ENCODE data around the gene NOL7.

The NOL7 gene

GRCh38 chr6:13660273-13660672, 45.1 kb downstream of the NOL7 start:
- DNase-seq = no peak

DNA sequence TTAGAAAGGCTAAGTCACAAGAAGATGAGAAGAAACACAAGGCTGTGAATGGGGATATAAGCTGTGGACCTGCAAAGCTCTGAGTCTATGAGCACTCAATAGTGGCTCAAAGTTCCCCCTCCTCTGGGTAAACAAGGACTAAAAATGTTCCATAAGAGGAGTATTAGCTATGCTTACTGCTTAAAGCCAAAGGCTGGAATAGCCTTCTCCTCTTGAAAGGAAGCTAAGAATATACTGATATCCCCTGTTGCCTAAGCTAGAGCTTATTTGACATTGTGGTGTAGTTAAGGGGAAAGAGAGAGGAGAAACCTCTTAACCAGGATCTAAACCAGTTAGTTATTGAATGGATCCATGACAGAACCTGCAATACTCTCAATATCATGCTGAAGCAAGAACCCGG, 45.8 kb downstream of the NOL7 start:
- DNase-seq = no peak

DNA sequence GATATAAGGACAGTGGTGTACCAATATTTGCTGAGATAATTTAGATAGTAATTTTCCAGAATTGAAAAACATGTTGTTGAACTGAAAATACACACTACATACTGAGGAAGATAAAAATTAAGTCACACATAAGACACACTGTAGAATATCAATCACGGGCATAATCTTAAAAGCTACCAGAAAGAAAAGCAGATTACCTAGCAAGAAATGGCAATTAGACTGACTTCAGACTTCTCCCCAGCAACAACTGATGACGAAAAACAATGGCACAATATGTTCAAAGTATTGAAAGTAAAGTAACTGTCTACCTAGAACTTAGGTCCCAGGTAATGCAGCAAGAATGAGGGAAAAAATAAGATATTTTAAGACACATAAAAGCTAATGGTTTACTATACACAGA, 46.5 kb downstream of the NOL7 start:
- DNase-seq = no peak

DNA sequence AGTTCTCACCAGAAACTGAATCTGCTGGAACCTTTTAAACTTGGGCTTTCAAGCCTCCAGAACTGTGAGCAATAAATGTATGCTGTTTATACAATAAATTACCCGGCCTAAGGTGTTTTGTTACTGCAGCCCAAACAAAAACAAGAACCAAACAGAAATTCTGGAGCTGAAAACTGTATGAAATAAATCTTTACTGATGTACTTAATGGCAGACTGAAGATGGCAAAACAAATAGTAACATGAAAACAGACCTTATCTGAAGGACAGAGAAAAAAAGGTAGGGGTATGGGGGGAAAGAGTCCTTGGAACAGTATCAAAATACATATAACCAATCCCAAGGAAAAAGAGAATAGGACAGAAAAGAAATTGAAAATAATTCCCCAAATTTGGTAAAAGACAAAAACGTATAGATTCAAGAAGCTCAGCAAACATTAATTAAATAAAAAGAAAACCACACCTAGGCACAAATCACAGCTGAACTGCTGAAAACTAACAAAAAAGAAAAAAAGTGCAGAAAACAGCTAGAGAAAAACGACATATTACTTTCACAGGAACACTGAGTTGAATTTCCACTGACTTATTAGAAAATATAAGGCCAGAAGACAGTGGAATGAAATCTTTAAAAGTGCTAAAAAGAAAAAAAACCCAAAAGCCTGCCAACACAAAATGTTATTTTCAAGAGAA, 47.7 kb downstream of the NOL7 start:
- DNase-seq = no peak

- DNase-seq = no peak
These were observed 48.9 kb downstream of the NOL7 start for GRCh38 chr6:13663986-13664385.

- no peak for DNase-seq
These were observed 49.7 kb downstream of the NOL7 start for GRCh38 chr6:13664703-13665352.

GRCh38 chr6:13666194-13667105, 51.3 kb downstream of the NOL7 start:
- no peak for DNase-seq

DNA sequence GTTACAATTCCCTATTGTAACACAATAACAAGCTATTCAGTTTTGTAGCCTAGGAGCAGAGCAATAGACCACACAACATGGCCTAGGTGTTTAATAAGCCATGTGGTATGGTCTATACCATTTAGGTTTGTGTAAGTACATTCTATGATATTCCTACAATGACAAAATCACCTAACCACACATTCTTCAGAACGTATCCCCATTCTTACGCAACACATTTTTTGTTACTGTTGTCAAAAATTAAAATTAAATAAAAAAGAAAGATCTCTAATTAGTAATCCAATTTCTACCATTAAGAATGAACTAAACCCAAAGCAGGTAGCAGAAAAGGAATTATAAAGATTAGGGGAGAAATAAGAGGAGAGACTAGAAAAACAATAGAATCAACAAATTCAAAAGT, 52.5 kb downstream of the NOL7 start:
- no peak for DNase-seq

DNA sequence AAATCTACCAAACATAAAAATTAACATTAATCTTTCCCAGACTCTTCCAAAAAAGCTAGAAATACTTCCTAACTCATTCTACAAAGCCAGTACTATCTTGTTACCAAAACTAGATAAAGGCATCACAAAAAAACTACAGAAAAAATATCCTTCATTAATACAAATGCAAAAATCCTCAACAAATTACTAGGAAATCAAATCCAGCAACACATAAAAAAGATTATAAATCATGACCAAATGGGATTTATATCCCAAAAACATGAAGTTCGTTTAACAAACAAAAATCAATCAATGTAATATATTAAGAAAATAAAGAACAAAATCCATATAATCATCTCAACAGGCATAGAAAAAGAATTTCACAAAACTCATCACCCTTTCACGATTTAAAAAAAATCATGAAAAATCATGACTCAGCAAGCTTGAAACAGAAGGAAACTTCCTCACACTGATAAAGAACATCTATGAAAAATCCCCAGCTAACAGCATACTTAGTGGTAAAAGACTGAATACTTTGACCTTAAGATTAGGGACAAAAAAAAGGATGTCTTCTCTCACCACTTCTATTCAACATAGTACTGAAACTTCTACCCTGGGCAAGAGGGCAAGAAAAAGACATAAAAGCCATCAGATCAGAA, 53.3 kb downstream of the NOL7 start:
- no peak for DNase-seq

- no peak for DNase-seq
These were observed 54.3 kb downstream of the NOL7 start for GRCh38 chr6:13669476-13669875.

Data from activated CD4-positive, alpha-beta T cell treated with anti-CD3 and anti-CD28 coated beads, Interleukin-2, amount 50 U/mL, for 48 hours (primary cell).